WTC11 (cell line): ENCODE data around the gene ADCY2. TPM values are rescaled to one million over a fixed set of nuclear protein-coding genes. Genes with fewer than 3 reads are reported as not detected.

ENCODE experiments used
- ATAC-seq: fragments of 200-7000 bp; cut with Tn5 transposase; 2 replicates; pipeline ENCODE4 v1.10.0; 2021; ENCODE audit warnings: mild to moderate bottlenecking, moderate library complexity
- CTCF ChIA-PET: fragments of 300-600 bp; sonication (Branson Sonifier 250); formaldehyde crosslinking; loops from one replicate; lab custom pipeline; 2021; ENCODE audit warnings: antibody characterized with exemption; lab: Charles Lee
- POLR2A ChIA-PET: fragments of 350-600 bp; sonication (Branson Sonifier 250); formaldehyde crosslinking; loops from one replicate; lab custom pipeline; 2021; ENCODE audit warnings: antibody characterized with exemption; lab: Charles Lee
- DNase-seq: peaks from one replicate; pipeline ENCODE4 v3.0.0; 2021; ENCODE audit warnings: low spot score
- H3K27ac Mint-ChIP-seq: 2 replicates; pipeline ENCODE4 v1.8.0; 2021; ENCODE audit warnings: mixed read lengths
- H3K27me3 Mint-ChIP-seq: 2 replicates; pipeline ENCODE4 v1.8.0; 2021; ENCODE audit warnings: low read depth, mild to moderate bottlenecking, moderate library complexity, mixed read lengths
- H3K36me3 Mint-ChIP-seq: 2 replicates; pipeline ENCODE4 v1.8.0; 2021; ENCODE audit warnings: mixed read lengths
- H3K4me1 Mint-ChIP-seq: 2 replicates; pipeline ENCODE4 v1.8.0; 2022; ENCODE audit warnings: mixed read lengths
- H3K4me3 Mint-ChIP-seq: 2 replicates; pipeline ENCODE4 v1.8.0; 2021; ENCODE audit warnings: mild to moderate bottlenecking, moderate library complexity, mixed read lengths
- H3K9me3 Mint-ChIP-seq: 2 replicates; pipeline ENCODE4 v1.8.0; 2021; ENCODE audit warnings: mixed read lengths
- ETV6 ChIP-seq: sonication (generic); formaldehyde crosslinking; IDR thresholded peaks from 2 replicates; pipeline ENCODE4 v1.8.1; 2022; ENCODE audit warnings: mild to moderate bottlenecking, missing genetic modification reagents
- FOXK1 ChIP-seq: sonication (generic); formaldehyde crosslinking; IDR thresholded peaks from 2 replicates; pipeline ENCODE4 v1.8.0; 2022; ENCODE audit warnings: mild to moderate bottlenecking, moderate library complexity, missing genetic modification reagents
- SMAD3 ChIP-seq: sonication (generic); formaldehyde crosslinking; IDR thresholded peaks from 2 replicates; pipeline ENCODE4 v1.8.0; 2022; ENCODE audit warnings: missing genetic modification reagents, mild to moderate bottlenecking, borderline replicate concordance
- SMAD4 ChIP-seq: sonication (generic); formaldehyde crosslinking; IDR thresholded peaks from 2 replicates; pipeline ENCODE4 v1.8.0; 2022; ENCODE audit warnings: mild to moderate bottlenecking, missing genetic modification reagents
- ZNF671 ChIP-seq: fragments of 250-450 bp; sonication (Bioruptor Pico); IDR thresholded peaks from 2 replicates; pipeline ENCODE4 v1.8.0; 2021; ENCODE audit warnings: mild to moderate bottlenecking
- total RNA-seq: library from RNA; stranded (reverse); gene quantifications from 3 replicates; pipeline ENCODE4 v1.2.3, GENCODE V29; 2021
- TF ChIP-seq, protein P1 (sequence below): sonication (generic); formaldehyde crosslinking; IDR thresholded peaks from 2 replicates; pipeline ENCODE4 v1.8.1; 2023; ENCODE audit warnings: mild to moderate bottlenecking, missing genetic modification reagents
- TF ChIP-seq, protein P2 (sequence below): sonication (generic); formaldehyde crosslinking; IDR thresholded peaks from 2 replicates; pipeline ENCODE4 v1.8.0; 2022; ENCODE audit warnings: missing genetic modification reagents
- TF ChIP-seq, protein P3 (sequence below): sonication (generic); formaldehyde crosslinking; conservative IDR thresholded peaks from 2 replicates; pipeline ENCODE4 v1.8.1; 2023; ENCODE audit warnings: mild to moderate bottlenecking, low read depth, missing genetic modification reagents, moderate library complexity
- TF ChIP-seq, protein P4 (sequence below): sonication (generic); formaldehyde crosslinking; IDR thresholded peaks from 2 replicates; pipeline ENCODE4 v1.8.0; 2022; ENCODE audit warnings: mild to moderate bottlenecking, missing genetic modification reagents
- TF ChIP-seq, protein P5 (sequence below): sonication (generic); formaldehyde crosslinking; IDR thresholded peaks from 2 replicates; pipeline ENCODE4 v1.8.1; 2023; ENCODE audit warnings: mild to moderate bottlenecking, missing genetic modification reagents, moderate library complexity
- TF ChIP-seq, protein P6 (sequence below): fragments of 250-450 bp; sonication (Bioruptor Pico); IDR thresholded peaks from 2 replicates; pipeline ENCODE4 v1.9.0; 2021; ENCODE audit warnings: moderate library complexity, mild to moderate bottlenecking, inconsistent platforms, borderline replicate concordance
- TF ChIP-seq, protein P7 (sequence below): fragments of 250-450 bp; sonication (Bioruptor Pico); IDR thresholded peaks from 2 replicates; pipeline ENCODE4 v1.9.0; 2021; ENCODE audit warnings: mild to moderate bottlenecking, borderline replicate concordance
- TF ChIP-seq, protein P8 (sequence below): sonication (generic); formaldehyde crosslinking; IDR thresholded peaks from 2 replicates; pipeline ENCODE4 v1.8.1; 2022; ENCODE audit warnings: low read depth, missing genetic modification reagents, borderline replicate concordance
- TF ChIP-seq, protein P9 (sequence below): sonication (generic); formaldehyde crosslinking; IDR thresholded peaks from 2 replicates; pipeline ENCODE4 v1.8.1; 2022; ENCODE audit warnings: low read depth, mild to moderate bottlenecking, moderate library complexity, missing genetic modification reagents, borderline replicate concordance

ADCY2 gene
- total RNA-seq, 1 experiment from 2014 or later, result 142 TPM

DNA sequence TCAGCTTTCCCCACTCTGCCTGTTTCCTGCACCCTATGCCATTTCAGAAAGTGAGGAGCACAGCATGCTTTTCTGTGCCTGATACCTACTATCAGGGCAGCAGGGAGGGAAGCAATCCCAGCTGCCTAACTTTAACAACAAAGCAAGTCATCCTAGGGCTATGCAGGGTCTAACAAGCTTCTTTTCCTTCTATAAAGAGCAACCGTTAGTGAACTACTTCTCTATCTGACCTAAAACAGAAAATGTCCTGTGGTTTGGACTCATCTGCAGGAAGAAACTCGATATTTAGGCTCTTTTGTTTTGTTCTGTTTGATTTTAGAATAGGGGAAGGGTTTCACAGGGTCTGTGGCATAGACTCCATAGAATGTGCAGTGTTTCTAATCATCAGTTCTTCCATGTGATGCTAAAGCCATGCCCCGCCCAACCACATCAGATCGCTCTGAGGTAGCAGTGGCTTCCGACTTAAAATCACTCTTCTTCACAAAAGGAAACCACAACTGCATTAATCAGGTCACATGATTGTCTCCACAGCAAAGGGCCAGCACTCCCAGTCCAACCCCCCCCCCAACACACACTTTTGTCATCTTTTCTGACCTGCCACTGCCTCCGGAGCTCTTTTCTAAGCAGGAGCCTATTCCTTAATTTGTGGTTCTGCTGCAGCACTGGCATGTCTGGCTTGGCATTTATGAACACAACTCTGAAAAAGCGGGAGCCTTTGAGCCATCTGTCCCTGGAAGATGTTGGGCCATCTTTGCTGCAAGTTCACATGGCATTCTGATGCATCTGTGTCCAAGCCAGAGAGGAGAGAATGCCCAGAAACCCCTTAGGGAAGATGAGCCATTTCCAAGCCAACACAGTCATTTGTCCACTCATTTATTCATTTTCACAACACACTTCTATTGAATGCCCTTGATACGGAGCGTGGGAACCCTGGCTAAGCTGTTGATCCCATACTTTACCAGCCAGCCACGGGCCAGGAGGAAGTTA lies 383.4 kb downstream of the ADCY2 start (continued):
- TF ChIP-seq, protein P1, sequence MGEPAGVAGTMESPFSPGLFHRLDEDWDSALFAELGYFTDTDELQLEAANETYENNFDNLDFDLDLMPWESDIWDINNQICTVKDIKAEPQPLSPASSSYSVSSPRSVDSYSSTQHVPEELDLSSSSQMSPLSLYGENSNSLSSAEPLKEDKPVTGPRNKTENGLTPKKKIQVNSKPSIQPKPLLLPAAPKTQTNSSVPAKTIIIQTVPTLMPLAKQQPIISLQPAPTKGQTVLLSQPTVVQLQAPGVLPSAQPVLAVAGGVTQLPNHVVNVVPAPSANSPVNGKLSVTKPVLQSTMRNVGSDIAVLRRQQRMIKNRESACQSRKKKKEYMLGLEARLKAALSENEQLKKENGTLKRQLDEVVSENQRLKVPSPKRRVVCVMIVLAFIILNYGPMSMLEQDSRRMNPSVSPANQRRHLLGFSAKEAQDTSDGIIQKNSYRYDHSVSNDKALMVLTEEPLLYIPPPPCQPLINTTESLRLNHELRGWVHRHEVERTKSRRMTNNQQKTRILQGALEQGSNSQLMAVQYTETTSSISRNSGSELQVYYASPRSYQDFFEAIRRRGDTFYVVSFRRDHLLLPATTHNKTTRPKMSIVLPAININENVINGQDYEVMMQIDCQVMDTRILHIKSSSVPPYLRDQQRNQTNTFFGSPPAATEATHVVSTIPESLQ (CRISPR knock-in tag), result no peak

DNA sequence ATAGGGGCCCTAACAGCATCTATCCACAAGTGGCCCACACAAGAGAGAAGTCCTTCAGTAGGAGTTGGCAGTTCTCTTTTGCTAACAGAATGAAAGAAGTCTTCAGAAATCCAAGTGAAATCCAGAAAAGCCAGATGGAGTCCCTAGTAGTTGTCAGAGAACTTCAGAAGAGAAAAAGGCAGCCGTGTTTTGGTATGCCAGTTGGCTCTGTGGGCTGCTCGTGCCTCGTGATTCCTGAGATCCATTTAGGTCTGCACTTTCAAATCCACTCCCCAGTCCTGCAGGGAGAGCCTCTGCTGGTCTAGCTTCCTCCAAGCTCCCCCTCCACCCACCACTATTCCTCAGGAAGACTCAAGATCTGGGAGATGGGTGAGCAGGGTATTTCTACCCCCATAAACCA lies 386.0 kb downstream of the ADCY2 start:
- Mint-ChIP-seq H3K4me1 (peaks cover 55% of the 10 kb centered on the region), H3K36me3 (peaks cover 63% of the 10 kb centered on the region), H3K27ac (peak overlapping the region; percentile 6), H3K27me3 (no peaks in the 10 kb centered on the region), H3K4me3 (no peak overlapping the region), H3K9me3 (no peaks in the 10 kb centered on the region)
- DNase-seq (no peak), ATAC-seq (no peak)
- POLR2A ChIA-PET, result no interaction called here
- CTCF ChIA-PET, result interaction anchor here (1.7 to 2.2 kb wide), 2 partner anchors 26 to 35 kb away, joined by 6 to 7 read pairs; no protein-coding TSS in a partner anchor
- TF ChIP-seq, protein P2, sequence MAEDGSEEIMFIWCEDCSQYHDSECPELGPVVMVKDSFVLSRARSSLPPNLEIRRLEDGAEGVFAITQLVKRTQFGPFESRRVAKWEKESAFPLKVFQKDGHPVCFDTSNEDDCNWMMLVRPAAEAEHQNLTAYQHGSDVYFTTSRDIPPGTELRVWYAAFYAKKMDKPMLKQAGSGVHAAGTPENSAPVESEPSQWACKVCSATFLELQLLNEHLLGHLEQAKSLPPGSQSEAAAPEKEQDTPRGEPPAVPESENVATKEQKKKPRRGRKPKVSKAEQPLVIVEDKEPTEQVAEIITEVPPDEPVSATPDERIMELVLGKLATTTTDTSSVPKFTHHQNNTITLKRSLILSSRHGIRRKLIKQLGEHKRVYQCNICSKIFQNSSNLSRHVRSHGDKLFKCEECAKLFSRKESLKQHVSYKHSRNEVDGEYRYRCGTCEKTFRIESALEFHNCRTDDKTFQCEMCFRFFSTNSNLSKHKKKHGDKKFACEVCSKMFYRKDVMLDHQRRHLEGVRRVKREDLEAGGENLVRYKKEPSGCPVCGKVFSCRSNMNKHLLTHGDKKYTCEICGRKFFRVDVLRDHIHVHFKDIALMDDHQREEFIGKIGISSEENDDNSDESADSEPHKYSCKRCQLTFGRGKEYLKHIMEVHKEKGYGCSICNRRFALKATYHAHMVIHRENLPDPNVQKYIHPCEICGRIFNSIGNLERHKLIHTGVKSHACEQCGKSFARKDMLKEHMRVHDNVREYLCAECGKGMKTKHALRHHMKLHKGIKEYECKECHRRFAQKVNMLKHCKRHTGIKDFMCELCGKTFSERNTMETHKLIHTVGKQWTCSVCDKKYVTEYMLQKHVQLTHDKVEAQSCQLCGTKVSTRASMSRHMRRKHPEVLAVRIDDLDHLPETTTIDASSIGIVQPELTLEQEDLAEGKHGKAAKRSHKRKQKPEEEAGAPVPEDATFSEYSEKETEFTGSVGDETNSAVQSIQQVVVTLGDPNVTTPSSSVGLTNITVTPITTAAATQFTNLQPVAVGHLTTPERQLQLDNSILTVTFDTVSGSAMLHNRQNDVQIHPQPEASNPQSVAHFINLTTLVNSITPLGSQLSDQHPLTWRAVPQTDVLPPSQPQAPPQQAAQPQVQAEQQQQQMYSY (CRISPR knock-in tag), result no peak
- no peak for TF ChIP-seq SMAD4
- TF ChIP-seq, protein P3, sequence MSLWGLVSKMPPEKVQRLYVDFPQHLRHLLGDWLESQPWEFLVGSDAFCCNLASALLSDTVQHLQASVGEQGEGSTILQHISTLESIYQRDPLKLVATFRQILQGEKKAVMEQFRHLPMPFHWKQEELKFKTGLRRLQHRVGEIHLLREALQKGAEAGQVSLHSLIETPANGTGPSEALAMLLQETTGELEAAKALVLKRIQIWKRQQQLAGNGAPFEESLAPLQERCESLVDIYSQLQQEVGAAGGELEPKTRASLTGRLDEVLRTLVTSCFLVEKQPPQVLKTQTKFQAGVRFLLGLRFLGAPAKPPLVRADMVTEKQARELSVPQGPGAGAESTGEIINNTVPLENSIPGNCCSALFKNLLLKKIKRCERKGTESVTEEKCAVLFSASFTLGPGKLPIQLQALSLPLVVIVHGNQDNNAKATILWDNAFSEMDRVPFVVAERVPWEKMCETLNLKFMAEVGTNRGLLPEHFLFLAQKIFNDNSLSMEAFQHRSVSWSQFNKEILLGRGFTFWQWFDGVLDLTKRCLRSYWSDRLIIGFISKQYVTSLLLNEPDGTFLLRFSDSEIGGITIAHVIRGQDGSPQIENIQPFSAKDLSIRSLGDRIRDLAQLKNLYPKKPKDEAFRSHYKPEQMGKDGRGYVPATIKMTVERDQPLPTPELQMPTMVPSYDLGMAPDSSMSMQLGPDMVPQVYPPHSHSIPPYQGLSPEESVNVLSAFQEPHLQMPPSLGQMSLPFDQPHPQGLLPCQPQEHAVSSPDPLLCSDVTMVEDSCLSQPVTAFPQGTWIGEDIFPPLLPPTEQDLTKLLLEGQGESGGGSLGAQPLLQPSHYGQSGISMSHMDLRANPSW (CRISPR knock-in tag), result no peak
- no peak for TF ChIP-seq SMAD3
- TF ChIP-seq, protein P4, sequence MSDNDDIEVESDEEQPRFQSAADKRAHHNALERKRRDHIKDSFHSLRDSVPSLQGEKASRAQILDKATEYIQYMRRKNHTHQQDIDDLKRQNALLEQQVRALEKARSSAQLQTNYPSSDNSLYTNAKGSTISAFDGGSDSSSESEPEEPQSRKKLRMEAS (CRISPR knock-in tag), result no peak
- TF ChIP-seq, protein P5, sequence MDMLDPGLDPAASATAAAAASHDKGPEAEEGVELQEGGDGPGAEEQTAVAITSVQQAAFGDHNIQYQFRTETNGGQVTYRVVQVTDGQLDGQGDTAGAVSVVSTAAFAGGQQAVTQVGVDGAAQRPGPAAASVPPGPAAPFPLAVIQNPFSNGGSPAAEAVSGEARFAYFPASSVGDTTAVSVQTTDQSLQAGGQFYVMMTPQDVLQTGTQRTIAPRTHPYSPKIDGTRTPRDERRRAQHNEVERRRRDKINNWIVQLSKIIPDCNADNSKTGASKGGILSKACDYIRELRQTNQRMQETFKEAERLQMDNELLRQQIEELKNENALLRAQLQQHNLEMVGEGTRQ (CRISPR knock-in tag), result no peak
- TF ChIP-seq ZNF671 (CRISPR knock-in tag), result no peak
- TF ChIP-seq, protein P6, sequence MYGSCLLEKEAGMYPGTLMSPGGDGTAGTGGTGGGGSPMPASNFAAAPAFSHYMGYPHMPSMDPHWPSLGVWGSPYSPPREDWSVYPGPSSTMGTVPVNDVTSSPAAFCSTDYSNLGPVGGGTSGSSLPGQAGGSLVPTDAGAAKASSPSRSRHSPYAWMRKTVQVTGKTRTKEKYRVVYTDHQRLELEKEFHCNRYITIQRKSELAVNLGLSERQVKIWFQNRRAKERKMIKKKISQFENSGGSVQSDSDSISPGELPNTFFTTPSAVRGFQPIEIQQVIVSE (CRISPR knock-in tag), result no peak
- TF ChIP-seq FOXK1 (CRISPR knock-in tag), result no peak
- TF ChIP-seq, protein P7, sequence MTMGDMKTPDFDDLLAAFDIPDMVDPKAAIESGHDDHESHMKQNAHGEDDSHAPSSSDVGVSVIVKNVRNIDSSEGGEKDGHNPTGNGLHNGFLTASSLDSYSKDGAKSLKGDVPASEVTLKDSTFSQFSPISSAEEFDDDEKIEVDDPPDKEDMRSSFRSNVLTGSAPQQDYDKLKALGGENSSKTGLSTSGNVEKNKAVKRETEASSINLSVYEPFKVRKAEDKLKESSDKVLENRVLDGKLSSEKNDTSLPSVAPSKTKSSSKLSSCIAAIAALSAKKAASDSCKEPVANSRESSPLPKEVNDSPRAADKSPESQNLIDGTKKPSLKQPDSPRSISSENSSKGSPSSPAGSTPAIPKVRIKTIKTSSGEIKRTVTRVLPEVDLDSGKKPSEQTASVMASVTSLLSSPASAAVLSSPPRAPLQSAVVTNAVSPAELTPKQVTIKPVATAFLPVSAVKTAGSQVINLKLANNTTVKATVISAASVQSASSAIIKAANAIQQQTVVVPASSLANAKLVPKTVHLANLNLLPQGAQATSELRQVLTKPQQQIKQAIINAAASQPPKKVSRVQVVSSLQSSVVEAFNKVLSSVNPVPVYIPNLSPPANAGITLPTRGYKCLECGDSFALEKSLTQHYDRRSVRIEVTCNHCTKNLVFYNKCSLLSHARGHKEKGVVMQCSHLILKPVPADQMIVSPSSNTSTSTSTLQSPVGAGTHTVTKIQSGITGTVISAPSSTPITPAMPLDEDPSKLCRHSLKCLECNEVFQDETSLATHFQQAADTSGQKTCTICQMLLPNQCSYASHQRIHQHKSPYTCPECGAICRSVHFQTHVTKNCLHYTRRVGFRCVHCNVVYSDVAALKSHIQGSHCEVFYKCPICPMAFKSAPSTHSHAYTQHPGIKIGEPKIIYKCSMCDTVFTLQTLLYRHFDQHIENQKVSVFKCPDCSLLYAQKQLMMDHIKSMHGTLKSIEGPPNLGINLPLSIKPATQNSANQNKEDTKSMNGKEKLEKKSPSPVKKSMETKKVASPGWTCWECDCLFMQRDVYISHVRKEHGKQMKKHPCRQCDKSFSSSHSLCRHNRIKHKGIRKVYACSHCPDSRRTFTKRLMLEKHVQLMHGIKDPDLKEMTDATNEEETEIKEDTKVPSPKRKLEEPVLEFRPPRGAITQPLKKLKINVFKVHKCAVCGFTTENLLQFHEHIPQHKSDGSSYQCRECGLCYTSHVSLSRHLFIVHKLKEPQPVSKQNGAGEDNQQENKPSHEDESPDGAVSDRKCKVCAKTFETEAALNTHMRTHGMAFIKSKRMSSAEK (CRISPR knock-in tag), result no peak
- TF ChIP-seq ETV6 (CRISPR knock-in tag), result no peak
- TF ChIP-seq, protein P8, sequence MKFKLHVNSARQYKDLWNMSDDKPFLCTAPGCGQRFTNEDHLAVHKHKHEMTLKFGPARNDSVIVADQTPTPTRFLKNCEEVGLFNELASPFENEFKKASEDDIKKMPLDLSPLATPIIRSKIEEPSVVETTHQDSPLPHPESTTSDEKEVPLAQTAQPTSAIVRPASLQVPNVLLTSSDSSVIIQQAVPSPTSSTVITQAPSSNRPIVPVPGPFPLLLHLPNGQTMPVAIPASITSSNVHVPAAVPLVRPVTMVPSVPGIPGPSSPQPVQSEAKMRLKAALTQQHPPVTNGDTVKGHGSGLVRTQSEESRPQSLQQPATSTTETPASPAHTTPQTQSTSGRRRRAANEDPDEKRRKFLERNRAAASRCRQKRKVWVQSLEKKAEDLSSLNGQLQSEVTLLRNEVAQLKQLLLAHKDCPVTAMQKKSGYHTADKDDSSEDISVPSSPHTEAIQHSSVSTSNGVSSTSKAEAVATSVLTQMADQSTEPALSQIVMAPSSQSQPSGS (CRISPR knock-in tag), result no peak
- TF ChIP-seq, protein P9, sequence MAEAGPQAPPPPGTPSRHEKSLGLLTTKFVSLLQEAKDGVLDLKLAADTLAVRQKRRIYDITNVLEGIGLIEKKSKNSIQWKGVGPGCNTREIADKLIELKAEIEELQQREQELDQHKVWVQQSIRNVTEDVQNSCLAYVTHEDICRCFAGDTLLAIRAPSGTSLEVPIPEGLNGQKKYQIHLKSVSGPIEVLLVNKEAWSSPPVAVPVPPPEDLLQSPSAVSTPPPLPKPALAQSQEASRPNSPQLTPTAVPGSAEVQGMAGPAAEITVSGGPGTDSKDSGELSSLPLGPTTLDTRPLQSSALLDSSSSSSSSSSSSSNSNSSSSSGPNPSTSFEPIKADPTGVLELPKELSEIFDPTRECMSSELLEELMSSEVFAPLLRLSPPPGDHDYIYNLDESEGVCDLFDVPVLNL, result no peak
